ENCODE data around the gene DPCD. TPM values are rescaled to one million over a fixed set of nuclear protein-coding genes. Genes with fewer than 3 reads are reported as not detected.

DPCD gene
- polyA plus RNA-seq, 1 experiment, result 46.4 TPM

GRCh38 chr10:101617824-101618568, 29.9 kb downstream of the DPCD start:
- POLR2A ChIA-PET, result no interaction called here
- Histone ChIP-seq H3K27me3 (ENCODE audit: control insufficient read depth, insufficient read depth, low read length) (no peaks in the 10 kb centered on the region), H3K36me3 (ENCODE audit: control insufficient read depth, insufficient read depth, low read length) (peaks cover 5% of the 10 kb centered on the region), H3K4me3 (ENCODE audit: low read depth, low read length) (no peak overlapping the region)
- DNase-seq (ENCODE audit: low read depth), result no peak
- CTCF ChIA-PET, result interaction anchor here (2.5 kb wide), 1 partner anchor 15 kb away, joined by 8 read pairs; no protein-coding TSS in a partner anchor
- no peak for TF ChIP-seq CTCF (IDR thresholded peaks at IDR 0.05; ENCODE audit: insufficient read depth, low read depth, low read length)

GRCh38 chr10:101618871-101619270, 30.8 kb downstream of the DPCD start:
- DNase-seq (ENCODE audit: low read depth), result no peak
- no peaks in the 10 kb centered on the region for H3K27me3 ChIP-seq (ENCODE audit: control insufficient read depth, insufficient read depth, low read length)
- POLR2A ChIA-PET, result no interaction called here
- peaks cover 5% of the 10 kb centered on the region for H3K36me3 ChIP-seq (ENCODE audit: control insufficient read depth, insufficient read depth, low read length)
- no peak overlapping the region for H3K4me3 ChIP-seq (ENCODE audit: low read depth, low read length)
- TF ChIP-seq CTCF (IDR thresholded peaks at IDR 0.05; ENCODE audit: insufficient read depth, low read depth, low read length), result no peak
- CTCF ChIA-PET, result interaction anchor here (2.5 kb wide), 1 partner anchor 16 kb away, joined by 8 read pairs; no protein-coding TSS in a partner anchor

- POLR2A ChIA-PET, result no interaction called here
- Histone ChIP-seq H3K27me3 (ENCODE audit: control insufficient read depth, insufficient read depth, low read length) (no peaks in the 10 kb centered on the region), H3K4me3 (ENCODE audit: low read depth, low read length) (no peak overlapping the region), H3K36me3 (ENCODE audit: control insufficient read depth, insufficient read depth, low read length) (peaks cover 9% of the 10 kb centered on the region)
- TF ChIP-seq CTCF (IDR thresholded peaks at IDR 0.05; ENCODE audit: insufficient read depth, low read depth, low read length), result no peak
- CTCF ChIA-PET, result no interaction called here
- no peak for DNase-seq (ENCODE audit: low read depth)
These were observed 31.9 kb downstream of the DPCD start for GRCh38 chr10:101619983-101620382.

GRCh38 chr10:101623528-101623927, 35.4 kb downstream of the DPCD start:
- H3K36me3 ChIP-seq (ENCODE audit: control insufficient read depth, insufficient read depth, low read length), result peaks cover 4% of the 10 kb centered on the region
- H3K27me3 ChIP-seq (ENCODE audit: control insufficient read depth, insufficient read depth, low read length), result no peaks in the 10 kb centered on the region
- TF ChIP-seq CTCF (IDR thresholded peaks at IDR 0.05; ENCODE audit: insufficient read depth, low read depth, low read length), result no peak
- DNase-seq (ENCODE audit: low read depth), result no peak
- CTCF ChIA-PET, result interaction anchor here (0.7 kb wide), 1 partner anchor 23 kb away, joined by 3 read pairs; no protein-coding TSS in a partner anchor
- H3K4me3 ChIP-seq (ENCODE audit: low read depth, low read length), result no peak overlapping the region
- POLR2A ChIA-PET, result no interaction called here

GRCh38 chr10:101624526-101625102, 36.5 kb downstream of the DPCD start:
- TF ChIP-seq CTCF (IDR thresholded peaks at IDR 0.05; ENCODE audit: insufficient read depth, low read depth, low read length), result no peak
- CTCF ChIA-PET, result no interaction called here
- H3K27me3 ChIP-seq (ENCODE audit: control insufficient read depth, insufficient read depth, low read length), result no peaks in the 10 kb centered on the region
- peaks cover 4% of the 10 kb centered on the region for H3K36me3 ChIP-seq (ENCODE audit: control insufficient read depth, insufficient read depth, low read length)
- POLR2A ChIA-PET, result no interaction called here
- DNase-seq (ENCODE audit: low read depth), result no peak
- H3K4me3 ChIP-seq (ENCODE audit: low read depth, low read length), result no peak overlapping the region
